HCT116 (cell line): ENCODE measurements around the gene KANK4. TPM values are rescaled to one million over a fixed set of nuclear protein-coding genes. Genes with fewer than 3 reads are reported as not detected.

Experiments
- ATAC-seq: fragments of 200-7000 bp; cut with Tn5 transposase; 2 replicates; pipeline ENCODE4 v1.9.1; 2020; ENCODE audit warnings: mild to moderate bottlenecking, moderate library complexity
- BruUV-seq: library from RNA; stranded (reverse); fragments of 400-500 nt; replicated peaks from 2 replicates; lab custom pipeline; 2021; lab: Mats Ljungman, UMichigan
- CTCF ChIA-PET: fragments of 300-600 bp; sonication (Branson Sonifier 250); formaldehyde crosslinking; loops from one replicate; lab custom pipeline; 2021; ENCODE audit warnings: antibody characterized with exemption; lab: Charles Lee
- POLR2A ChIA-PET: fragments of 300-600, 350-600 bp; sonication (Branson Sonifier 250); formaldehyde crosslinking; loops from one replicate; lab custom pipeline; 2021; ENCODE audit warnings: antibody characterized with exemption; lab: Charles Lee
- RAD21 ChIA-PET, 2 experiments: fragments of 300-600 bp; sonication (Branson Sonifier 250); formaldehyde crosslinking; loops; one replicate each; lab custom pipeline; 2023; ENCODE audit warnings: low total read pairs in 2 of 2; ENCODE audit not compliant: uncharacterized antibody in 2 of 2, unreplicated experiment in 2 of 2, low non-redundant PET in 1 of 2; lab: Charles Lee
- DNase-seq: peaks from one replicate; pipeline ENCODE4 v3.0.0-alpha.2; 2010; ENCODE audit warnings: low read depth, low spot score
- H2AFZ ChIP-seq: fragments of 200-600 bp; shearing (Covaris generic), sonication (generic); 2 replicates; pipeline ENCODE4 v1.6.1; 2017; ENCODE audit warnings: low read depth, mixed run types, mixed read lengths, antibody characterized with exemption, low read length; ENCODE audit not compliant: poor library complexity, severe bottlenecking
- H3K27ac ChIP-seq: 2 replicates; pipeline ENCODE4 v1.5.1; 2012; ENCODE audit warnings: low read depth, low read length
- H3K27me3 ChIP-seq: fragments of 200-600 bp; sonication (generic); 2 replicates; pipeline ENCODE4 v1.6.1; 2016; ENCODE audit warnings: mixed run types, low read length, mixed read lengths; ENCODE audit not compliant: insufficient read depth
- H3K36me3 ChIP-seq, 2 experiments: fragments of 200-500 bp in 1 of 2; fragments of 200-600 bp in 1 of 2; sonication (Bioruptor generic) in 1 of 2; sonication (generic) in 1 of 2; 2 replicates each; pipeline versions ENCODE4 v1.5.1 to v1.6.1; 2014 to 2016; ENCODE audit warnings: low read length in 2 of 2, inconsistent platforms in 1 of 2, mixed read lengths in 1 of 2, mixed run types in 1 of 2; ENCODE audit not compliant: insufficient read depth in 2 of 2, control insufficient read depth in 1 of 2
- H3K4me1 ChIP-seq, 2 experiments: fragments of 200-600 bp in 1 of 2; sonication (generic) in 1 of 2; 2 replicates each; pipeline versions ENCODE4 v1.5.1 to v1.6.1; 2012 to 2017; ENCODE audit warnings: low read length in 2 of 2, inconsistent platforms in 1 of 2, mild to moderate bottlenecking in 1 of 2, mixed read lengths in 1 of 2, mixed run types in 1 of 2, moderate library complexity in 1 of 2; ENCODE audit not compliant: insufficient read depth in 2 of 2, control insufficient read depth in 1 of 2
- H3K4me2 ChIP-seq: fragments of 200-600 bp; sonication (generic); 2 replicates; pipeline ENCODE4 v1.6.1; 2017; ENCODE audit warnings: mixed run types, low read length, mixed read lengths
- H3K4me3 ChIP-seq, 2 experiments: fragments of 200-600 bp in 1 of 2; sonication (generic) in 1 of 2; replicated peaks in 1 of 2; 2 replicates each; pipeline ENCODE4 v1.5.1; 2011 to 2016; ENCODE audit warnings: low read length in 2 of 2, control low read depth in 1 of 2, low read depth in 1 of 2, mild to moderate bottlenecking in 1 of 2, mixed read lengths in 1 of 2, mixed run types in 1 of 2
- H3K79me2 ChIP-seq: fragments of 200-600 bp; sonication (generic); 2 replicates; pipeline ENCODE4 v1.6.1; 2017; ENCODE audit warnings: mild to moderate bottlenecking, mixed run types, low read length, moderate library complexity, mixed read lengths; ENCODE audit not compliant: insufficient read depth
- H3K9ac ChIP-seq: fragments of 200-600 bp; sonication (generic); 2 replicates; pipeline ENCODE4 v1.6.1; 2016; ENCODE audit warnings: low read length, mixed read lengths
- H3K9me2 ChIP-seq: fragments of 200-600 bp; sonication (generic), shearing (Covaris generic); 2 replicates; pipeline ENCODE4 v1.6.1; 2017; ENCODE audit warnings: mixed run types, mild to moderate bottlenecking, moderate library complexity; ENCODE audit not compliant: insufficient read depth
- H3K9me3 ChIP-seq, 2 experiments: fragments of 200-500 bp in 1 of 2; fragments of 200-600 bp in 1 of 2; sonication (Bioruptor generic) in 1 of 2; sonication (generic) in 1 of 2; 2 replicates each; pipeline ENCODE4 v1.6.1; 2014 to 2017; ENCODE audit warnings: low read length in 2 of 2, mixed read lengths in 2 of 2, inconsistent platforms in 1 of 2, low read depth in 1 of 2, mild to moderate bottlenecking in 1 of 2, mixed run types in 1 of 2, moderate library complexity in 1 of 2; ENCODE audit not compliant: control insufficient read depth in 1 of 2, insufficient read depth in 1 of 2
- H4K20me1 ChIP-seq: fragments of 200-600 bp; sonication (generic), shearing (Covaris generic); 2 replicates; pipeline ENCODE4 v1.6.1; 2017; ENCODE audit warnings: mixed run types, mild to moderate bottlenecking, moderate library complexity; ENCODE audit not compliant: insufficient read depth
- ATF3 ChIP-seq: IDR thresholded peaks from 2 replicates; pipeline ENCODE4 v1.6.1; 2012
- EGR1 ChIP-seq: IDR thresholded peaks from 2 replicates; pipeline ENCODE4 v1.6.1; 2012; ENCODE audit warnings: low read depth
- ELF1 ChIP-seq: IDR thresholded peaks from 2 replicates; pipeline ENCODE4 v1.6.1; 2012; ENCODE audit warnings: low read depth, borderline replicate concordance
- EZH2 ChIP-seq: fragments of 200-600 bp; sonication (generic); IDR thresholded peaks from 2 replicates; pipeline ENCODE4 v1.6.1; 2017; ENCODE audit warnings: antibody characterized with exemption, mixed run types
- EZH2phosphoT487 ChIP-seq: fragments of 200-600 bp; IDR thresholded peaks from 2 replicates; pipeline ENCODE4 v1.6.1; 2018; ENCODE audit warnings: antibody characterized with exemption, borderline replicate concordance
- FOSL1 ChIP-seq: IDR thresholded peaks from 2 replicates; pipeline ENCODE4 v1.6.1; 2012; ENCODE audit warnings: low read depth
- JUND ChIP-seq: IDR thresholded peaks from 2 replicates; pipeline ENCODE4 v1.6.1; 2012
- POLR2A ChIP-seq: IDR thresholded peaks from 2 replicates; pipeline ENCODE4 v1.7.0; 2011; ENCODE audit warnings: borderline replicate concordance; ENCODE audit not compliant: insufficient read depth, insufficient read length; ENCODE audit errors: extremely low read depth
- POLR2AphosphoS5 ChIP-seq: IDR thresholded peaks from 2 replicates; pipeline ENCODE4 v1.6.1; 2011; ENCODE audit warnings: mild to moderate bottlenecking, low read depth, low read length, moderate library complexity
- REST ChIP-seq: IDR thresholded peaks from 2 replicates; pipeline ENCODE4 v1.6.1; 2012; ENCODE audit warnings: low read depth
- SIN3A ChIP-seq: IDR thresholded peaks from 2 replicates; pipeline ENCODE4 v1.6.1; 2012; ENCODE audit warnings: low read depth
- SP1 ChIP-seq: IDR thresholded peaks from 2 replicates; pipeline ENCODE4 v1.6.1; 2012; ENCODE audit warnings: low read depth
- SRF ChIP-seq: IDR thresholded peaks from 2 replicates; pipeline ENCODE4 v1.6.1; 2012; ENCODE audit warnings: low read depth
- TCF7L2 ChIP-seq: IDR thresholded peaks from 2 replicates; pipeline ENCODE4 v1.7.0; 2011; ENCODE audit warnings: borderline replicate concordance, inconsistent platforms; ENCODE audit not compliant: insufficient read depth, insufficient read length; ENCODE audit errors: extremely low read depth
- ZNF274 ChIP-seq: fragments of 200-500 bp; sonication (Bioruptor generic); IDR thresholded peaks from 2 replicates; pipeline ENCODE4 v1.6.1; 2014; ENCODE audit warnings: mild to moderate bottlenecking, low read depth, low read length, inconsistent platforms
- intact Hi-C: fragments of 100-400 bp; cut with micrococcal nuclease; formaldehyde crosslinking; loops from 2 replicates; pipeline ENCODE4 v1.10.0; 2022
- total RNA-seq: library from RNA; stranded (reverse); gene quantifications from one replicate; pipeline ENCODE4 v1.2.1, GENCODE V29; 2021; ENCODE audit not compliant: unreplicated experiment
- TF ChIP-seq, protein P1 (sequence below), 3 experiments: fragments of 200-600 bp in 1 of 3; sonication (generic) in 1 of 3; IDR thresholded peaks in 2 of 3; conservative IDR thresholded peaks in 1 of 3; 2 replicates each; pipeline ENCODE4 v1.5.1; 2012 to 2017; ENCODE audit warnings: low read depth in 2 of 3, low read length in 2 of 3, antibody characterized with exemption in 1 of 3, borderline replicate concordance in 1 of 3, control low read depth in 1 of 3, mild to moderate bottlenecking in 1 of 3, mixed read lengths in 1 of 3, mixed run types in 1 of 3, moderate library complexity in 1 of 3; ENCODE audit not compliant: insufficient read depth in 1 of 3

Gene KANK4
- total RNA-seq, 1 experiment from 2014 or later: not detected

- TF ChIP-seq SP1: no peak
- no peak for TF ChIP-seq TCF7L2
- TF ChIP-seq POLR2A: no peak
- no peak for TF ChIP-seq REST
- TF ChIP-seq POLR2AphosphoS5: no peak
- TF ChIP-seq ZNF274: no peak
- TF ChIP-seq JUND: no peak
- TF ChIP-seq EGR1: no peak
- TF ChIP-seq, protein P1, sequence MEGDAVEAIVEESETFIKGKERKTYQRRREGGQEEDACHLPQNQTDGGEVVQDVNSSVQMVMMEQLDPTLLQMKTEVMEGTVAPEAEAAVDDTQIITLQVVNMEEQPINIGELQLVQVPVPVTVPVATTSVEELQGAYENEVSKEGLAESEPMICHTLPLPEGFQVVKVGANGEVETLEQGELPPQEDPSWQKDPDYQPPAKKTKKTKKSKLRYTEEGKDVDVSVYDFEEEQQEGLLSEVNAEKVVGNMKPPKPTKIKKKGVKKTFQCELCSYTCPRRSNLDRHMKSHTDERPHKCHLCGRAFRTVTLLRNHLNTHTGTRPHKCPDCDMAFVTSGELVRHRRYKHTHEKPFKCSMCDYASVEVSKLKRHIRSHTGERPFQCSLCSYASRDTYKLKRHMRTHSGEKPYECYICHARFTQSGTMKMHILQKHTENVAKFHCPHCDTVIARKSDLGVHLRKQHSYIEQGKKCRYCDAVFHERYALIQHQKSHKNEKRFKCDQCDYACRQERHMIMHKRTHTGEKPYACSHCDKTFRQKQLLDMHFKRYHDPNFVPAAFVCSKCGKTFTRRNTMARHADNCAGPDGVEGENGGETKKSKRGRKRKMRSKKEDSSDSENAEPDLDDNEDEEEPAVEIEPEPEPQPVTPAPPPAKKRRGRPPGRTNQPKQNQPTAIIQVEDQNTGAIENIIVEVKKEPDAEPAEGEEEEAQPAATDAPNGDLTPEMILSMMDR (IDR thresholded peaks at IDR 0.05 in 2 of 3, conservative IDR thresholded peaks at IDR 0.05 in 1 of 3; ENCODE audit: borderline replicate concordance in 1 of 3, insufficient read depth in 1 of 3, low read depth in 2 of 3, low read length in 2 of 3): no peak
- no peak for TF ChIP-seq ATF3
- TF ChIP-seq FOSL1: no peak
- TF ChIP-seq EZH2phosphoT487: no peak
- no peak for TF ChIP-seq ELF1
- no peak for TF ChIP-seq SRF
- no peak for TF ChIP-seq EZH2
- TF ChIP-seq SIN3A: no peak
- TF ChIP-seq, all 23 proteins: peak for 0
- Histone ChIP-seq H2AFZ (no peak within 1 kb of the TSS), H3K27me3 (no peaks in the 10 kb centered on the region), H3K27ac (no peak within 1 kb of the TSS), H3K79me2 (no peaks in the 10 kb centered on the region), H3K4me3 (no peak within 1 kb of the TSS), H3K4me2 (no peak within 1 kb of the TSS), H3K9ac (no peak within 1 kb of the TSS), H4K20me1 (no peaks in the 10 kb centered on the region), H3K9me2 (no peaks in the 10 kb centered on the region), H3K4me1 (no peaks in the 10 kb centered on the region), H3K36me3 (no peaks in the 10 kb centered on the region), H3K9me3 (no peaks in the 10 kb centered on the region)
- CTCF ChIA-PET: no interaction called here
- POLR2A ChIA-PET: no interaction called here
- intact Hi-C loops: no loop called here
- BruUV-seq: no TSS peak
- no peak for DNase-seq
- RAD21 ChIA-PET: no interaction called here
- ATAC-seq: no peak
These were observed 124.3 kb downstream of the KANK4 start, which contains the start of gene L1TD1 for GRCh38 chr1:62194651-62195544. Gene L1TD1 (plus strand): TSS chr1:62194849. CDS start chr1:62206629, 11,780 bp downstream.
